HG03520 (cell line): Measurements from ENCODE around the gene TMEM132D.

ENCODE experiments used
- ATAC-seq: cut with Tn5 transposase; IDR thresholded peaks from one replicate; pipeline ENCODE4 v1.9.1; 2021; ENCODE audit warnings: mild to moderate bottlenecking, moderate library complexity; ENCODE audit not compliant: unreplicated experiment

Gene TMEM132D

GRCh38 chr12:129481921-129482320 lies 421.9 kb downstream of the TMEM132D start:
- ATAC-seq = no peak

GRCh38 chr12:129470196-129470595 lies 433.6 kb downstream of the TMEM132D start:
- ATAC-seq = no peak

GRCh38 chr12:129467726-129468125 lies 436.1 kb downstream of the TMEM132D start:
- no peak for ATAC-seq

GRCh38 chr12:129467289-129467688 lies 436.5 kb downstream of the TMEM132D start:
- ATAC-seq = no peak

- no peak for ATAC-seq
Measured at GRCh38 chr12:129466499-129466898, 437.3 kb downstream of the TMEM132D start.

- no peak for ATAC-seq
Measured at GRCh38 chr12:129459886-129460285, 443.9 kb downstream of the TMEM132D start.

- no peak for ATAC-seq
Measured at GRCh38 chr12:129446696-129447095, 457.1 kb downstream of the TMEM132D start.

GRCh38 chr12:129440278-129440677 lies 463.5 kb downstream of the TMEM132D start:
- no peak for ATAC-seq

GRCh38 chr12:129434790-129435189 lies 469.0 kb downstream of the TMEM132D start:
- ATAC-seq = no peak

- ATAC-seq = no peak
Measured at GRCh38 chr12:129428240-129428936, 475.4 kb downstream of the TMEM132D start.

- no peak for ATAC-seq
Measured at GRCh38 chr12:129423041-129423580, 480.7 kb downstream of the TMEM132D start.

GRCh38 chr12:129413295-129413694 lies 490.5 kb downstream of the TMEM132D start:
- no peak for ATAC-seq

- no peak for ATAC-seq
Measured at GRCh38 chr12:129409281-129409680, 494.5 kb downstream of the TMEM132D start.

- ATAC-seq = no peak
Measured at GRCh38 chr12:129404556-129404955, 499.3 kb downstream of the TMEM132D start.

- ATAC-seq = no peak
Measured at GRCh38 chr12:129401572-129401971, 502.3 kb downstream of the TMEM132D start.

GRCh38 chr12:129394177-129394825 lies 509.5 kb downstream of the TMEM132D start:
- no peak for ATAC-seq

GRCh38 chr12:129393357-129393937 lies 510.4 kb downstream of the TMEM132D start:
- no peak for ATAC-seq

- no peak for ATAC-seq
Measured at GRCh38 chr12:129385637-129385990, 518.2 kb downstream of the TMEM132D start.

- ATAC-seq = no peak
Measured at GRCh38 chr12:129383956-129384355, 519.9 kb downstream of the TMEM132D start.

GRCh38 chr12:129381715-129382114 lies 522.1 kb downstream of the TMEM132D start:
- no peak for ATAC-seq

- no peak for ATAC-seq
Measured at GRCh38 chr12:129379076-129379804, 524.6 kb downstream of the TMEM132D start.
